HFF-Myc (cell line): ENCODE results near the gene ISL2.

Experiments used
- DNase-seq: peaks from one replicate; pipeline ENCODE4 v3.0.0-alpha.2; 2011; ENCODE audit warnings: low read depth; ENCODE audit errors: extremely low read depth
- H3K4me3 ChIP-seq: replicated peaks from 2 replicates; pipeline ENCODE4 v1.5.1; 2011; ENCODE audit warnings: low read depth, mild to moderate bottlenecking, control low read depth, low read length
- TF ChIP-seq, protein P1 (sequence below): IDR thresholded peaks from 2 replicates; pipeline ENCODE4 v1.5.1; 2012; ENCODE audit warnings: mild to moderate bottlenecking, low read depth, low read length, control low read depth; ENCODE audit errors: missing control alignments

The ISL2 gene

DNA sequence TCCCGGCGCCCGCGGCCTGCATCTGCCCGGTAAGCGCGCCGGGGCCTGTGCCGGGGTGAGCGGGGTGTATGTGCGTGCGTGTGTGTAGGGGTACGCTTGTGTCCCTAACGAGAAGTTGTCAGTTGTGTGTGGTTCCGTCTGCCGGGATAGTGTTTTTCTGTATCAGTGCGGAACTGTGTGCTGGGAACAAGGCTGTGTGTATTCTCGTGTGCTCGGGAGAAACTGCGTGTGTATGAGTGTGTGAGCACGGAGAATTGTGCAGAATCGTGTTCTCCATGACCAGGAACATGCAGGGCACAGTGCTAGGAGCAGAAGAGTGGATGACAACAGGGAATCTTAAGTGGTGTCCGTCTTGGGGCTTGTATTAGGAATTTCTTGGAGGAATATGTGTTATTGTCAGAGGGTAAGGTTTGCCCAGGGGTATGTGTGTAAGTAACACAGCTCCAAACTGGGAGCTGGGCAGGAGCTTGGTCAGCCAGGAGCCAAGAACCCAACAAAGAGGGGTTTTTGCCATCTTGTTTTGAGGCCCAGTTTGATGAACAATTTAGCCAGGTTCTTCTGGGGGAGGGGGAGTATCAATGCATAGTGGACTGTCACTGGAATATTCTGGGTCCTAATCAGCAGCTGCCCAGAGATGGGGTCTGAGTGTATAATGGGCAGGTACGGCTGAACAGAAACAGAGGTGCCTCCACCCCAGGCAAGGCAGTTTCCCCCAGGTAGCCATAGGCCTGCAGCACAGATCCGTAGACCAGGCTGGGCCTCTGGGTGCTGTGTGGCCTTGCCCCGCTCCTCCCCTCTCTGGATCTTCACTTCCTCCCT lies 2.1 kb downstream of the ISL2 start:
- H3K4me3 ChIP-seq = peak overlapping the region; percentile 75
- DNase-seq = no peak
- TF ChIP-seq, protein P1, sequence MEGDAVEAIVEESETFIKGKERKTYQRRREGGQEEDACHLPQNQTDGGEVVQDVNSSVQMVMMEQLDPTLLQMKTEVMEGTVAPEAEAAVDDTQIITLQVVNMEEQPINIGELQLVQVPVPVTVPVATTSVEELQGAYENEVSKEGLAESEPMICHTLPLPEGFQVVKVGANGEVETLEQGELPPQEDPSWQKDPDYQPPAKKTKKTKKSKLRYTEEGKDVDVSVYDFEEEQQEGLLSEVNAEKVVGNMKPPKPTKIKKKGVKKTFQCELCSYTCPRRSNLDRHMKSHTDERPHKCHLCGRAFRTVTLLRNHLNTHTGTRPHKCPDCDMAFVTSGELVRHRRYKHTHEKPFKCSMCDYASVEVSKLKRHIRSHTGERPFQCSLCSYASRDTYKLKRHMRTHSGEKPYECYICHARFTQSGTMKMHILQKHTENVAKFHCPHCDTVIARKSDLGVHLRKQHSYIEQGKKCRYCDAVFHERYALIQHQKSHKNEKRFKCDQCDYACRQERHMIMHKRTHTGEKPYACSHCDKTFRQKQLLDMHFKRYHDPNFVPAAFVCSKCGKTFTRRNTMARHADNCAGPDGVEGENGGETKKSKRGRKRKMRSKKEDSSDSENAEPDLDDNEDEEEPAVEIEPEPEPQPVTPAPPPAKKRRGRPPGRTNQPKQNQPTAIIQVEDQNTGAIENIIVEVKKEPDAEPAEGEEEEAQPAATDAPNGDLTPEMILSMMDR = no peak

DNA sequence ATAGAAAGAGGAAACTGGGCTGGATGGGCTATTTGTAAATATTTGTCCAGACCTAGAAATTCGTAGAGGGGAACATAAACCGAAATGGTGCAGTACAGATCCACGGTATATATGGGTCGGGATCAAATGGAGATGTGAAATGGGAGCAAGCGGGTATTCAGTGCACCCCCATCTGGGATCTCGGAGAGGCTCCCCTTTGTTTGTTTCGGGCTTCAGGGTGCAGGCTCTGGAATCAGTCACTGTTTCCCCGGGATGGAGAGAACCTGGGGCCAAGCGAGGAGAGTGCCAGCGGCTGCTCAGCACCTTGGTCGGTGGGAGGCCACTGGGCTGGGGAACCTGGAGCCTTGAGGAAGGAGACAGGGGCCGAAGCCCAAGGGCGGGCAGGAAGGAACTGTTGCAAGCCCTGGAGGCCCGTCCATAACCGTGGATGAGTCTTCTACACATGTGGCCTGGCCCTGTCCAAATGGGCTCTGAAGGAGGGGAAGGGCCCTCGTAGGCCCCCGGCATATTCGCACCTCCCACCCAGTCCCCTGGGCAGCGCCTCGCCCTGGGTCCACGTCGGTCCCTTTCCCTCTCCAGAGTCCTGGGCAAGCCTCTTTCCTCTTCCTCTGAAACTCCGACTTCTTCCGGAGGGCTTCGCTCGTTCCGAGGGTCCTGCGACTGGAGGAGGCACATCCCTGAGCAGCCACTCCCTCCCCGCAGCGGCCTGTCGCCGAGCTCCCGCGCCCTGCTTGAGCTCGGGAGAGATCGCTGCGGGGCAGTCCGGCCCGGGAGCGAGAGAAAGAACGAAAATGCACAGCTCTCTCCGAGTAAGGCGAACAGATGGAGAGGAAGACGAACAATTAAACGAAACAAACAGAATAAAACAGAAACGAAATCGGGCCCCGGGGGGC lies 3.0 kb downstream of the ISL2 start:
- TF ChIP-seq, protein P1 = no peak
- DNase-seq = no peak
- H3K4me3 ChIP-seq = peak overlapping the region; percentile 75

DNA sequence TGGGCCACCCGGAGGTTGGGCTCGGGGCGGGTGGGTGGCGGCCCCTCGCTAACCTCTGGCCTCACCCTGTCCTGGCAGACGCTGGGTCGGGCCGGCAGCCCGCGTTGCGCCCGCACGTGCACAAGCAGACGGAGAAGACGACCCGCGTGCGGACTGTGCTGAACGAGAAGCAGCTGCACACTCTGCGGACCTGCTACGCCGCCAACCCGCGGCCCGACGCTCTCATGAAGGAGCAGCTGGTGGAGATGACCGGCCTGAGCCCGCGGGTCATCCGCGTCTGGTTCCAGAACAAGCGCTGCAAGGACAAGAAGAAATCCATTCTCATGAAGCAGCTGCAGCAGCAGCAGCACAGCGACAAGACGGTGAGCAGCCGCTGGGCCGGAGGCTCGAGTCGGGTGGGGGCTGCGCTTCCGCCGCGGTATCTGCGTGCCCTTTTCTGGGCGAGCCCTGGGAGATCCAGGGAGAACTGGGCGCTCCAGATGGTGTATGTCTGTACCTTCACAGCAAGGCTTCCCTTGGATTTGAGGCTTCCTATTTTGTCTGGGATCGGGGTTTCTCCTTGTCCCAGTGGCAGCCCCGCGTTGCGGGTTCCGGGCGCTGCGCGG lies 3.7 kb downstream of the ISL2 start:
- peak overlapping the region; percentile 75 for H3K4me3 ChIP-seq
- TF ChIP-seq, protein P1 = no peak
- DNase-seq = no peak

DNA sequence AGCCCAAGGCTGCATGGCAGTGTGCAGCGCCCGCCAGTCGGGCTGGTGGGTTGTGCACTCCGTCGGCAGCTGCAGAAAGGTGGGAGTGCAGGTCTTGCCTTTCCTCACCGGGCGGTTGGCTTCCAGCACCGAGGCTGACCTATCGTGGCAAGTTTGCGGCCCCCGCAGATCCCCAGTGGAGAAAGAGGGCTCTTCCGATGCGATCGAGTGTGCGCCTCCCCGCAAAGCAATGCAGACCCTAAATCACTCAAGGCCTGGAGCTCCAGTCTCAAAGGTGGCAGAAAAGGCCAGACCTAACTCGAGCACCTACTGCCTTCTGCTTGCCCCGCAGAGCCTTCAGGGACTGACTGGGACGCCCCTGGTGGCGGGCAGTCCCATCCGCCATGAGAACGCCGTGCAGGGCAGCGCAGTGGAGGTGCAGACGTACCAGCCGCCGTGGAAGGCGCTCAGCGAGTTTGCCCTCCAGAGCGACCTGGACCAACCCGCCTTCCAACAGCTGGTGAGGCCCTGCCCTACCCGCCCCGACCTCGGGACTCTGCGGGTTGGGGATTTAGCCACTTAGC lies 4.3 kb downstream of the ISL2 start:
- DNase-seq = no peak
- H3K4me3 ChIP-seq = peak overlapping the region; percentile 75

DNA sequence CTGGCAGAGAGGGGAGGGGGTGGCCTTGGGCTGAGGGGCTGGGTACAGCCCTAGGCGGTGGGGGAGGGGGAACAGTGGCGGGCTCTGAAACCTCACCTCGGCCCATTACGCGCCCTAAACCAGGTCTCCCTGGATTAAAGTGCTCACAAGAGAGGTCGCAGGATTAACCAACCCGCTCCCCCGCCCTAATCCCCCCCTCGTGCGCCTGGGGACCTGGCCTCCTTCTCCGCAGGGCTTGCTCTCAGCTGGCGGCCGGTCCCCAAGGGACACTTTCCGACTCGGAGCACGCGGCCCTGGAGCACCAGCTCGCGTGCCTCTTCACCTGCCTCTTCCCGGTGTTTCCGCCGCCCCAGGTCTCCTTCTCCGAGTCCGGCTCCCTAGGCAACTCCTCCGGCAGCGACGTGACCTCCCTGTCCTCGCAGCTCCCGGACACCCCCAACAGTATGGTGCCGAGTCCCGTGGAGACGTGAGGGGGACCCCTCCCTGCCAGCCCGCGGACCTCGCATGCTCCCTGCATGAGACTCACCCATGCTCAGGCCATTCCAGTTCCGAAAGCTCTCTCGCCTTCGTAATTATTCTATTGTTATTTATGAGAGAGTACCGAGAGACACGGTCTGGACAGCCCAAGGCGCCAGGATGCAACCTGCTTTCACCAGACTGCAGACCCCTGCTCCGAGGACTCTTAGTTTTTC lies 4.9 kb downstream of the ISL2 start:
- TF ChIP-seq, protein P1 = no peak
- no peak for DNase-seq
- H3K4me3 ChIP-seq = peak overlapping the region; percentile 75

More for the DNA sequence above, 4.3 kb downstream of the ISL2 start:
- TF ChIP-seq, protein P1 = peak; percentile 18

DNA sequence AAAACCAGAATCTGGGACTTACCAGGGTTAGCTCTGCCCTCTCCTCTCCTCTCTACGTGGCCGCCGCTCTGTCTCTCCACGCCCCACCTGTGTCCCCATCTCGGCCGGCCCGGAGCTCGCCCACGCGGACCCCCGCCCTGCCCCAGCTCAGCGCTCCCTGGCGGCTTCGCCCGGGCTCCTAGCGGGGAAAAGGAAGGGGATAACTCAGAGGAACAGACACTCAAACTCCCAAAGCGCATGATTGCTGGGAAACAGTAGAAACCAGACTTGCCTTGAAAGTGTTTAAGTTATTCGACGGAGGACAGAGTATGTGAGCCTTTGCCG lies 5.4 kb downstream of the ISL2 start:
- H3K4me3 ChIP-seq = peak overlapping the region; percentile 75
- TF ChIP-seq, protein P1 = no peak
- no peak for DNase-seq
